Cardiac fibroblast (primary cell): ENCODE results near the gene ROPN1L.

Experiments used
- DNase-seq, 2 donors: peaks; one replicate each; pipeline versions ENCODE4 v3.0.0 to v3.0.0-alpha.2; 2010; ENCODE audit warnings: low read depth in 2 of 2
- H3K4me3 ChIP-seq, 2 donors: replicated peaks in 1 of 2; 1 replicate in 1 of 2; 2 replicates in 1 of 2; pipeline ENCODE4 v1.5.1; 2011; ENCODE audit warnings: low read depth in 2 of 2, low read length in 2 of 2, mild to moderate bottlenecking in 2 of 2, moderate library complexity in 1 of 2
- TF ChIP-seq, protein P1 (sequence below): IDR thresholded peaks from one replicate; pipeline ENCODE4 v1.5.1; 2011; ENCODE audit warnings: low read depth, mild to moderate bottlenecking, low read length, inconsistent platforms

ROPN1L gene

DNA sequence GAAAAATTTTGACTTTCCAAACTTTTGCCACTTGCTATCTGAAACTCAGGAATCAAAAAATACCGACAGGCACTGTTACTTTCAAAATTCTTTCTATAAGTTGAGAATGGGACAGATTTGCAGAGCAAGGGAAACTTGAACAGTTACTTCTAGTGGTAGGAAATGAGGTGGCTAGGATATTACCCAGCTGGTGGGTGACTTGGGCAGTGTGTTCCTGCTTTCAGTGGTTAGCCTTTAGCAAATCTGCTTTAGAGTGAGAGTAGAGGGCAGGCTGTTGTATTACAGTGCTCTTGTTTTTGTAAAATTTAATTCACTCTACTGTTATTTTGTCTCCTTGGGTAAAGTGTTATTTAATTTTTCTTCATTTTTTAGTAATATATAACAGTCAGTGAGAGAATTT lies 40.2 kb upstream of the ROPN1L start:
- TF ChIP-seq, protein P1, sequence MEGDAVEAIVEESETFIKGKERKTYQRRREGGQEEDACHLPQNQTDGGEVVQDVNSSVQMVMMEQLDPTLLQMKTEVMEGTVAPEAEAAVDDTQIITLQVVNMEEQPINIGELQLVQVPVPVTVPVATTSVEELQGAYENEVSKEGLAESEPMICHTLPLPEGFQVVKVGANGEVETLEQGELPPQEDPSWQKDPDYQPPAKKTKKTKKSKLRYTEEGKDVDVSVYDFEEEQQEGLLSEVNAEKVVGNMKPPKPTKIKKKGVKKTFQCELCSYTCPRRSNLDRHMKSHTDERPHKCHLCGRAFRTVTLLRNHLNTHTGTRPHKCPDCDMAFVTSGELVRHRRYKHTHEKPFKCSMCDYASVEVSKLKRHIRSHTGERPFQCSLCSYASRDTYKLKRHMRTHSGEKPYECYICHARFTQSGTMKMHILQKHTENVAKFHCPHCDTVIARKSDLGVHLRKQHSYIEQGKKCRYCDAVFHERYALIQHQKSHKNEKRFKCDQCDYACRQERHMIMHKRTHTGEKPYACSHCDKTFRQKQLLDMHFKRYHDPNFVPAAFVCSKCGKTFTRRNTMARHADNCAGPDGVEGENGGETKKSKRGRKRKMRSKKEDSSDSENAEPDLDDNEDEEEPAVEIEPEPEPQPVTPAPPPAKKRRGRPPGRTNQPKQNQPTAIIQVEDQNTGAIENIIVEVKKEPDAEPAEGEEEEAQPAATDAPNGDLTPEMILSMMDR, result no peak
- DNase-seq, result no peak
- H3K4me3 ChIP-seq, result no peak overlapping the region

DNA sequence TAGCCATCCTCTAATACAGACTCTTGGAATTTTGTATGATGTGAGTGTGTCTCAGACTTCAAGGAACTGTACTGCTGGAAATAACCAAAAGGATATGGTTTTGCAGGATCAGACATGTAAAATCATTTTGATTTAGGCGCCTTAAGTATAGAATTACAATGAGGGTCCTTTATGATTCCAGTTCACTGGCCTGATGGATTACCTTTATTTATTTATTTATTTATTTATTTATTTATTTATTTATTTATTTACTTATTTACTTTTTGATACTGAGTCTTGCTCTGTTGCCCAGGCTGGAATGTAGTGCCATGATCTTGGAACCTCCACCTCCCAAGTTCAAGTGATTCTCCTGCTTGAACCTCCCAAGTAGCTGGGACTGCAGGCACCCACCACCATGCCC lies 37.9 kb upstream of the ROPN1L start:
- H3K4me3 ChIP-seq, result no peak overlapping the region
- TF ChIP-seq, protein P1, result no peak
- no peak for DNase-seq

DNA sequence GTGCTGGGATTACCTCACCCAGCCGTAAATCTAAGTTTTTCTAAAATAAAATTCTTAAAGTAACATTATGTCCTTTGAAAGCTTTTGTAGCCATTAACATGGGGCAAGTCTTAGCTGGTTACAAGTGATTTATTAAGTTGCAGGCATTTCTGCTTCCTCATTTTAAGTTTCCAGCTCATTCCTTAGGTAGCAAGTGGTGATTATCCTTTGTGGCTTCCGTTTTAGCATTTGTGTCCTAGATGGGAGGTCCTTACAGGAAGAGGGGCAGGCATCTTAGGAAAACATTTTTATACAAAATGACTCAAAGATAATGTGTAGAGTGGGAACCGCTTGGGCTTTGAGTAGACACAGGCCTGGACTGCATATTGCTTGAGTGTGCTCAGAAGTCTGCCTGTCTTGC lies 35.0 kb upstream of the ROPN1L start:
- TF ChIP-seq, protein P1, result no peak
- DNase-seq, result no peak
- H3K4me3 ChIP-seq, result no peak overlapping the region

DNA sequence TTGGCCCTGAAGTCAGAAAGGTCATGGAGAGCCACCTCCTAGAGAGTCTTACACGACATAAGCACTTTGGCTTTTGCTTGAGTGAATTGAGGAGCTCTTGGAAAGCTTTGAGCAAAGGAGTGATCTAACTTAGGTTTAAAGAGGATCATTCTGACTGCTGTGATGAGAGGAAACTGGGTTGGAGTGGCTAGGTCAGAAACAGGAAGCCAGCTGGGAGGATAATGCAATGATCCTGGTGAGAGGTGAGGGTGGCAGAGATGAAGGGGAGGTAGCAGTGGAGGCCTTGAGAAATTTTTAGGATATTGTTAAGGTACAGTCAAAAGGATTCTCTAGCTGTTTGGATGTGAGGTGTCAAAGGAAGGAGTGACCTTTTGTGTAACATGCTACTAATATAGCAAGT lies 32.2 kb upstream of the ROPN1L start:
- TF ChIP-seq, protein P1, result no peak
- DNase-seq, result no peak
- H3K4me3 ChIP-seq, result no peak overlapping the region

DNA sequence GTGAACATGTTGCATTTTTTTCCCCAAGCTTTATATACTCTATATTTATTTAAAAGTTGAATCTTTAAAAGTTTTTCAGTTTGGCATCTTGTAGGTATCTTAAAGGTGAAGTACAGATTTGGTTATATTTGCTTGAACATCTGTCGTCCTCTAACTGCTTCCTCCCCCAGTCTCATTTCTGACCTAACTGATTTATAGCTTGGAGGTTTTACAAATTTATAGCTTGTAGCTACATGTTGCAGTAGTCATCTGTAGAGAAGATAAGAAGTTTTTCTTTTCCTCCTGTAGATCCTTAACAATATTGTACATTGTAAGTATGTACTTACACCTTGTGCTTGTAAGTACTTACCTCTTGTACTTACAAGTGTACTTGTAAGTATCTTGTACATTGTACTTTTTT lies 31.0 kb upstream of the ROPN1L start:
- DNase-seq, result no peak
- H3K4me3 ChIP-seq, result no peak overlapping the region
- TF ChIP-seq, protein P1, result no peak

DNA sequence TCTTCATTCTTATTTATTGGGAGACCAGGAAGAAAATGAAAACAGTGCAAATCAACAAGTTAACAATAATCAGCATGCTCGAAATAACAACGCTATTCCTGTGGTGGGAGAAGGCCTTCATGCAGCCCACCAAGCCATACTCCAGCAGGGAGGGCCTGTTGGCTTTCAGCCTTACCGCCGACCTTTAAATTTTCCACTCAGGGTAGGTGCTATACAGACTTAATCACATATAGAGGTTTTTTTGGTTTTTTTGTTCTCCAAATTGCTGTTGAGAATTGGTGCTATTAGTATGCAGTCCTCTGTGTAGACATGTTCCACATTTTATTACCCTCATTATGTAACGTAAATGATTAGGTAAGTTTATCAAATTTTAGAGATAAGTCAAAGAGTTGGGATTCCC lies 30.3 kb upstream of the ROPN1L start:
- no peak overlapping the region for H3K4me3 ChIP-seq
- no peak for DNase-seq
- TF ChIP-seq, protein P1, result no peak

DNA sequence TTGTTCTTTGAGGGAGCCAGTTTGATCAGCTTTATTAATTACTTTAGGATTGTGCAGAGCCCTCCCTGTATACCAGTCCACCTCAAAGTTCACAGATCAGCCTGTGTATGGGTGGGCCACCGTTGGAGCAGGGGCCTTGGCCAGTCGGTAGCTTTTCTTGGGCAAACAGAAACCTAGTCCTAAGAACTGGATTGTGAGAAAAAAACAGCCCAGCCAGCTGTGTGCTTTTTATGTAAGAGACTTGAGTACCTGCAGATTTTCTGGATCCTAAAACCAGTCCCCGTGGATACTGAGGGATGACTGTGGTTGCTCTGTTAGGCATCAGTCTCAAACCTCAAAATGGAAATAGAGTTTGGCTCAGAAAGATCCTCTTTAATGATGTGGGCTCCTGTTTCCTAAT lies 24.8 kb upstream of the ROPN1L start:
- TF ChIP-seq, protein P1, result no peak

More for the DNA sequence above, 24.8 kb upstream of the ROPN1L start:
- no peak overlapping the region for H3K4me3 ChIP-seq
- no peak for DNase-seq
